CD4-positive, alpha-beta T cell (primary cell): ENCODE data around the gene NOCT. TPM values are rescaled to one million over a fixed set of nuclear protein-coding genes. Genes with fewer than 3 reads are reported as not detected.

ENCODE experiments used
- ATAC-seq: fragments of 200-7000 bp; cut with Tn5 transposase; one replicate; pipeline ENCODE4 v1.10.0; 2022; ENCODE audit warnings: mild to moderate bottlenecking; ENCODE audit not compliant: poor library complexity
- CTCF ChIA-PET: fragments of 350-600 bp; sonication (Branson Sonifier 250); formaldehyde crosslinking; loops from one replicate; lab custom pipeline; 2021; ENCODE audit warnings: antibody characterized with exemption, inconsistent platforms; lab: Charles Lee
- POLR2A ChIA-PET: fragments of 350-600 bp; sonication (Branson Sonifier 250); formaldehyde crosslinking; loops from one replicate; lab custom pipeline; 2021; ENCODE audit warnings: antibody characterized with exemption, inconsistent platforms; lab: Charles Lee
- DNase-seq, 14 experiments: peaks; one replicate each; pipeline ENCODE4 v3.0.0-alpha.2; 2013 to 2020; ENCODE audit warnings: mixed read lengths in 2 of 14
- H3K27ac ChIP-seq, 2 donors: one replicate each; pipeline versions ENCODE4 v1.5.1 to v1.7.0; 2013; ENCODE audit warnings: low read length in 2 of 2, low read depth in 1 of 2, mild to moderate bottlenecking in 1 of 2
- H3K27me3 ChIP-seq, 2 experiments: 1 replicate in 1 of 2; 2 replicates in 1 of 2; pipeline versions ENCODE4 v1.6.1 to v1.7.0; 2013; ENCODE audit warnings: low read length in 2 of 2, control low read depth in 1 of 2, mild to moderate bottlenecking in 1 of 2, moderate library complexity in 1 of 2; ENCODE audit not compliant: insufficient read depth in 2 of 2, control insufficient read depth in 1 of 2
- H3K36me3 ChIP-seq: one replicate; pipeline ENCODE4 v1.6.1; 2013; ENCODE audit warnings: low read length, control low read depth; ENCODE audit not compliant: insufficient read depth
- H3K4me1 ChIP-seq: one replicate; pipeline ENCODE4 v1.6.1; 2013; ENCODE audit warnings: low read length, control low read depth; ENCODE audit not compliant: insufficient read depth
- H3K4me3 ChIP-seq: one replicate; pipeline ENCODE4 v1.5.1; 2013; ENCODE audit warnings: mild to moderate bottlenecking, low read length, moderate library complexity
- H3K9me3 ChIP-seq, 2 experiments: 1 replicate in 1 of 2; 2 replicates in 1 of 2; pipeline versions ENCODE4 v1.6.1 to v1.7.0; 2013; ENCODE audit warnings: low read length in 2 of 2, mild to moderate bottlenecking in 2 of 2, control low read depth in 1 of 2, moderate library complexity in 1 of 2; ENCODE audit not compliant: control insufficient read depth in 1 of 2, insufficient read depth in 1 of 2
- H3K27ac Mint-ChIP-seq: one replicate; pipeline ENCODE4 v1.8.0; 2020; ENCODE audit warnings: mixed read lengths
- H3K27me3 Mint-ChIP-seq: one replicate; pipeline ENCODE4 v1.8.0; 2021; ENCODE audit warnings: mixed read lengths
- H3K36me3 Mint-ChIP-seq: one replicate; pipeline ENCODE4 v1.8.0; 2021; ENCODE audit warnings: low read depth, mixed read lengths
- H3K4me1 Mint-ChIP-seq: one replicate; pipeline ENCODE4 v1.8.0; 2021; ENCODE audit warnings: low read depth, mixed read lengths
- H3K4me3 Mint-ChIP-seq: one replicate; pipeline ENCODE4 v1.8.0; 2020; ENCODE audit warnings: mild to moderate bottlenecking, mixed read lengths
- H3K9me3 Mint-ChIP-seq: one replicate; pipeline ENCODE4 v1.8.0; 2020; ENCODE audit warnings: mixed read lengths
- intact Hi-C, 2 experiments: fragments of 100-400 bp; cut with DNase I in 1 of 2; cut with micrococcal nuclease in 1 of 2; formaldehyde crosslinking; loops; one replicate each; pipeline versions ENCODE4 v1.15.1 to v1.9.0; 2023 to 2025; cut with DNase I, micrococcal nuclease
- total RNA-seq, 174 experiments: library from RNA in 2 of 174; stranded (reverse) in 2 of 174; gene quantifications; one replicate each; pipeline ENCODE4 v1.2.3 and lab custom pipeline; 2021 to 2026
- TF ChIP-seq, protein P1 (sequence below): fragments of 200-600 bp; IDR thresholded peaks from one replicate; pipeline ENCODE4 v1.8.0; 2022; ENCODE audit warnings: antibody characterized with exemption, mild to moderate bottlenecking

NOCT gene
- total RNA-seq, 2 experiments from 2014 or later, result 13.7 to 15.8 TPM

DNA sequence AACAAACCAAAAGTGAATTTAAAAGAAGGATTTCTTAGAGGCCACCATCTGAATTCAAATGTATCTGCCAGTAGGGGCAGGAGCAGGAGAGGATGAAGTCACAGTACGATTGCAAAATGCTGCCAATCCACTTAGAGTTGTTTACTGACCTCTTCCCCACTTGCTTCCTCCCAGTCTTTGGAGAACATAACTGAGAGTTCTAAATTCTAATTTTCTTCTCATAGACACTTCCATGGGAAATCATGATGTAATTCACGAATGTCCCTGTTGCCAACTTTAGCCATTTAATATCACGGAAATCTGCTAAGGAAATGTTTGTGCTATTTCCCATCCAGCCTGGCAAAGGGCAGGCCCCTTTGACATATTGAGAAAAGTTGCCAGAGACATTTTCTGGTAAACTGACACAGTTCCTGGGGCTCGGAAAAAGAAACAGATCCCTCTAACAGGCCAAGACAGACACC, 33.6 kb upstream of the NOCT start:
- no peaks in the 10 kb centered on the region for H3K27me3 ChIP-seq

DNA sequence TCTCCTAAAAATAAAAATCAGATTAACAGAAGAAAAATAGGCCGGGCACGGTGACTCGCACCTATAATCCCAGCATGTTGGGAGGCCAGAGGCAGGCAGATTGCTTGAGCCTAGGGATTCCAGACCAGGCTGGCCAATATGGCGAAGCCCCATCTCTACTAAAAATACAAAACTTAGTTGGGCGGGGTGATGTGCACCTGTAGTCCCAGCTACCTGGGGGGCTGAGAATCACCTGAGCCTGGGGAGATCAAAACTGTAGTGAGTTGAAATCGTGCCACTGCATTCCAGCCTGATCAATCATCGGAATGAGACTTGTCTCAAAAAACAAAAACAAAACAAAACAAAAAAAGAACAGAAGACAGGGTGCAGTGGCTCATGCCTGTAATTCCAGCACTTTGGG, 32.8 kb upstream of the NOCT start:
- CTCF ChIA-PET, result interaction anchor here (1.1 kb wide), 1 partner anchor 11 kb away, joined by 4 read pairs; no protein-coding TSS in a partner anchor
- H3K4me3 Mint-ChIP-seq, result no peak overlapping the region
- Histone ChIP-seq H3K4me1 (no peaks in the 10 kb centered on the region), H3K27ac (no peak overlapping the region), H3K4me3 (no peak overlapping the region), H3K36me3 (no peaks in the 10 kb centered on the region), H3K9me3 (no peaks in the 10 kb centered on the region), H3K27me3 (no peaks in the 10 kb centered on the region)
- H3K27ac Mint-ChIP-seq, result no peak overlapping the region
- intact Hi-C loops, result no loop called here
- DNase-seq (no peak), ATAC-seq (no peak)
- TF ChIP-seq, protein P1, sequence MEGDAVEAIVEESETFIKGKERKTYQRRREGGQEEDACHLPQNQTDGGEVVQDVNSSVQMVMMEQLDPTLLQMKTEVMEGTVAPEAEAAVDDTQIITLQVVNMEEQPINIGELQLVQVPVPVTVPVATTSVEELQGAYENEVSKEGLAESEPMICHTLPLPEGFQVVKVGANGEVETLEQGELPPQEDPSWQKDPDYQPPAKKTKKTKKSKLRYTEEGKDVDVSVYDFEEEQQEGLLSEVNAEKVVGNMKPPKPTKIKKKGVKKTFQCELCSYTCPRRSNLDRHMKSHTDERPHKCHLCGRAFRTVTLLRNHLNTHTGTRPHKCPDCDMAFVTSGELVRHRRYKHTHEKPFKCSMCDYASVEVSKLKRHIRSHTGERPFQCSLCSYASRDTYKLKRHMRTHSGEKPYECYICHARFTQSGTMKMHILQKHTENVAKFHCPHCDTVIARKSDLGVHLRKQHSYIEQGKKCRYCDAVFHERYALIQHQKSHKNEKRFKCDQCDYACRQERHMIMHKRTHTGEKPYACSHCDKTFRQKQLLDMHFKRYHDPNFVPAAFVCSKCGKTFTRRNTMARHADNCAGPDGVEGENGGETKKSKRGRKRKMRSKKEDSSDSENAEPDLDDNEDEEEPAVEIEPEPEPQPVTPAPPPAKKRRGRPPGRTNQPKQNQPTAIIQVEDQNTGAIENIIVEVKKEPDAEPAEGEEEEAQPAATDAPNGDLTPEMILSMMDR, result no peak
- no peaks in the 10 kb centered on the region for H3K36me3 Mint-ChIP-seq
- no peaks in the 10 kb centered on the region for H3K9me3 Mint-ChIP-seq
- H3K4me1 Mint-ChIP-seq, result no peaks in the 10 kb centered on the region
- POLR2A ChIA-PET, result no interaction called here
- H3K27me3 Mint-ChIP-seq, result peaks cover 4% of the 10 kb centered on the region

More for the DNA sequence above, 33.6 kb upstream of the NOCT start:
- ChIA-PET CTCF (interaction anchor here (1.1 kb wide), 1 partner anchor 11 kb away, joined by 4 read pairs; no protein-coding TSS in a partner anchor), POLR2A (no interaction called here)
- H3K27ac Mint-ChIP-seq, result no peak overlapping the region
- H3K4me3 Mint-ChIP-seq, result no peak overlapping the region
- H3K27ac ChIP-seq, result no peak overlapping the region
- H3K27me3 Mint-ChIP-seq, result peaks cover 4% of the 10 kb centered on the region
- H3K4me1 ChIP-seq, result no peaks in the 10 kb centered on the region
- ATAC-seq, result no peak
- H3K36me3 Mint-ChIP-seq, result no peaks in the 10 kb centered on the region
- no peaks in the 10 kb centered on the region for H3K9me3 ChIP-seq
- peak in 3 of 14 experiments; percentile 3 to 33 (median 29) for DNase-seq
- no peaks in the 10 kb centered on the region for H3K36me3 ChIP-seq
- no peaks in the 10 kb centered on the region for H3K9me3 Mint-ChIP-seq
- H3K4me3 ChIP-seq, result no peak overlapping the region
- H3K4me1 Mint-ChIP-seq, result no peaks in the 10 kb centered on the region
- intact Hi-C loops, result no loop called here
- TF ChIP-seq, protein P1, result no peak

DNA sequence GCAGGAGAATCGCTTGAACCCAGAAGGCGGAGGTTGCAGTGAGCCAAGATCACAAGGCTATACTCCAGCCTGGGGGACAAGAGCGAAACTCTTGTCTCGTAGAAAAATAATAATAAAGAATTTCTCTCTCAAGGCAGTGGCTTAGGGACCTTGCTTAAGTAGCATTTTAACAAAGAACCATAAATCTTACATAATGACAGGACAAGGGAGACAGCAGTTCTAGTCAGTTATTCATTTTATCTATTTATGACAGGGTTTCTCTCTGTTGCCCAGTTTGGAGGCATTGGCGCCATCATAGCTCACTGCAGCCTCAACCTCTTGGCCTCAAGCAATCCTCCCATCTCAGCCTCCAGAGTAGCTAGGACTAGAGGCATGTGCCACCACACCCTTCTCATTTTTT, 31.9 kb upstream of the NOCT start:
- H3K4me3 ChIP-seq, result no peak overlapping the region
- Mint-ChIP-seq H3K27me3 (peaks cover 4% of the 10 kb centered on the region), H3K27ac (no peak overlapping the region), H3K4me1 (no peaks in the 10 kb centered on the region), H3K9me3 (no peaks in the 10 kb centered on the region), H3K36me3 (no peaks in the 10 kb centered on the region), H3K4me3 (no peak overlapping the region)
- intact Hi-C loops, result no loop called here
- H3K27me3 ChIP-seq, result no peaks in the 10 kb centered on the region
- POLR2A ChIA-PET, result no interaction called here
- ATAC-seq (no peak), DNase-seq (no peak)
- H3K27ac ChIP-seq, result no peak overlapping the region
- no peaks in the 10 kb centered on the region for H3K9me3 ChIP-seq
- CTCF ChIA-PET, result interaction anchor here (0.6 kb wide), 1 partner anchor 68 kb away, joined by 4 read pairs; no protein-coding TSS in a partner anchor
- no peaks in the 10 kb centered on the region for H3K4me1 ChIP-seq
- no peaks in the 10 kb centered on the region for H3K36me3 ChIP-seq
- TF ChIP-seq, protein P1, result no peak
